H9 (cell line): ENCODE data around the gene RBM4B. TPM values are rescaled to one million over a fixed set of nuclear protein-coding genes. Genes with fewer than 3 reads are reported as not detected.

Source experiments
- DNase-seq: peaks from one replicate; pipeline ENCODE4 v3.0.0-alpha.2; 2017
- H2AFZ ChIP-seq: one replicate; pipeline ENCODE4 v1.6.1; 2013; ENCODE audit warnings: mild to moderate bottlenecking, low read length, control low read depth, moderate library complexity
- H2AK5ac ChIP-seq: 2 replicates; pipeline ENCODE4 v1.6.1; 2013; ENCODE audit warnings: low read length, control low read depth, mixed read lengths; ENCODE audit not compliant: insufficient read length
- H2BK120ac ChIP-seq: one replicate; pipeline ENCODE4 v1.6.1; 2013; ENCODE audit warnings: low read depth, mild to moderate bottlenecking, low read length, control low read depth, inconsistent platforms; ENCODE audit not compliant: poor library complexity, severe bottlenecking
- H2BK12ac ChIP-seq: 2 replicates; pipeline ENCODE4 v1.6.1; 2013; ENCODE audit warnings: low read length, control low read depth, mixed read lengths, low read depth; ENCODE audit not compliant: insufficient read length
- H2BK15ac ChIP-seq: 2 replicates; pipeline ENCODE4 v1.6.1; 2013; ENCODE audit warnings: low read depth, low read length, control low read depth
- H2BK20ac ChIP-seq: one replicate; pipeline ENCODE4 v1.6.1; 2013; ENCODE audit warnings: low read depth, mild to moderate bottlenecking, low read length, control low read depth, inconsistent platforms; ENCODE audit not compliant: poor library complexity, severe bottlenecking
- H2BK5ac ChIP-seq: 2 replicates; pipeline ENCODE4 v1.6.1; 2013; ENCODE audit warnings: low read length, control low read depth, mixed read lengths; ENCODE audit not compliant: insufficient read length
- H3K14ac ChIP-seq: 2 replicates; pipeline ENCODE4 v1.6.1; 2013; ENCODE audit warnings: low read length, control low read depth; ENCODE audit not compliant: insufficient read depth
- H3K18ac ChIP-seq: 2 replicates; pipeline ENCODE4 v1.6.1; 2013; ENCODE audit warnings: low read depth, mild to moderate bottlenecking, mixed read lengths, low read length, control low read depth; ENCODE audit not compliant: insufficient read length
- H3K23ac ChIP-seq: 2 replicates; pipeline ENCODE4 v1.6.1; 2013; ENCODE audit warnings: low read length, control low read depth, mixed read lengths, low read depth; ENCODE audit not compliant: insufficient read length
- H3K23me2 ChIP-seq: 2 replicates; pipeline ENCODE4 v1.6.1; 2013; ENCODE audit warnings: low read depth, mild to moderate bottlenecking, mixed read lengths, low read length, control low read depth; ENCODE audit not compliant: insufficient read length, poor library complexity, severe bottlenecking
- H3K27ac ChIP-seq: 2 replicates; pipeline ENCODE4 v1.5.1; 2013; ENCODE audit warnings: low read length, control low read depth, mixed read lengths, low read depth; ENCODE audit not compliant: insufficient read length
- H3K27me3 ChIP-seq: 2 replicates; pipeline ENCODE4 v1.6.1; 2013; ENCODE audit warnings: low read length, control low read depth, inconsistent platforms; ENCODE audit not compliant: insufficient read depth
- H3K4ac ChIP-seq: 2 replicates; pipeline ENCODE4 v1.6.1; 2013; ENCODE audit warnings: low read depth, mild to moderate bottlenecking, control low read depth, inconsistent platforms, low read length, moderate library complexity
- H3K4me1 ChIP-seq: 2 replicates; pipeline ENCODE4 v1.6.1; 2013; ENCODE audit warnings: low read length, control low read depth, inconsistent platforms; ENCODE audit not compliant: insufficient read depth
- H3K4me2 ChIP-seq: 2 replicates; pipeline ENCODE4 v1.6.1; 2013; ENCODE audit warnings: low read length, control low read depth, mixed read lengths; ENCODE audit not compliant: insufficient read length, insufficient read depth
- H3K56ac ChIP-seq: 2 replicates; pipeline ENCODE4 v1.6.1; 2013; ENCODE audit warnings: low read depth, mild to moderate bottlenecking, mixed read lengths, low read length, control low read depth; ENCODE audit not compliant: insufficient read length
- H3K79me1 ChIP-seq: 2 replicates; pipeline ENCODE4 v1.6.1; 2013; ENCODE audit warnings: low read depth, mild to moderate bottlenecking, moderate library complexity, low read length, control low read depth, inconsistent platforms; ENCODE audit not compliant: insufficient read depth, poor library complexity, severe bottlenecking
- H3K79me2 ChIP-seq: 2 replicates; pipeline ENCODE4 v1.6.1; 2013; ENCODE audit warnings: low read length, control low read depth, inconsistent platforms; ENCODE audit not compliant: insufficient read depth
- H3K9ac ChIP-seq: 2 replicates; pipeline ENCODE4 v1.6.1; 2013; ENCODE audit warnings: low read length, control low read depth, mixed read lengths; ENCODE audit not compliant: insufficient read length; ENCODE audit errors: extremely low read depth
- H3K9me3 ChIP-seq: one replicate; pipeline ENCODE4 v1.6.1; 2013; ENCODE audit warnings: low read depth, low read length, inconsistent platforms; ENCODE audit not compliant: control insufficient read depth
- H3T11ph ChIP-seq: one replicate; pipeline ENCODE4 v1.6.1; 2013; ENCODE audit warnings: mild to moderate bottlenecking, low read length, control low read depth, inconsistent platforms
- H4K20me1 ChIP-seq: one replicate; pipeline ENCODE4 v1.6.1; 2013; ENCODE audit not compliant: control insufficient read depth, insufficient read length, insufficient read depth
- H4K5ac ChIP-seq: 2 replicates; pipeline ENCODE4 v1.6.1; 2013; ENCODE audit warnings: low read depth, mild to moderate bottlenecking, mixed read lengths, low read length, control low read depth; ENCODE audit not compliant: insufficient read length
- H4K8ac ChIP-seq: replicated peaks from 2 replicates; pipeline ENCODE4 v1.6.1; 2013; ENCODE audit warnings: low read length, control low read depth, mixed read lengths, low read depth; ENCODE audit not compliant: insufficient read length
- H4K91ac ChIP-seq: 2 replicates; pipeline ENCODE4 v1.6.1; 2013; ENCODE audit warnings: low read depth, mild to moderate bottlenecking, moderate library complexity, mixed read lengths, low read length, control low read depth; ENCODE audit not compliant: insufficient read length
- H3K27ac Mint-ChIP-seq, 3 experiments: 2 replicates in 2 of 3; 3 replicates in 1 of 3; pipeline ENCODE4 v1.8.0; 2020 to 2021; ENCODE audit warnings: mixed read lengths in 3 of 3, mild to moderate bottlenecking in 1 of 3, moderate library complexity in 1 of 3
- H3K27me3 Mint-ChIP-seq: 2 replicates; pipeline ENCODE4 v1.8.0; 2021; ENCODE audit warnings: low read depth, mild to moderate bottlenecking, moderate library complexity, mixed read lengths
- H3K36me3 Mint-ChIP-seq, 3 experiments: 2 replicates in 2 of 3; 3 replicates in 1 of 3; pipeline ENCODE4 v1.8.0; 2020 to 2021; ENCODE audit warnings: low read depth in 3 of 3, mixed read lengths in 3 of 3; ENCODE audit not compliant: insufficient read depth in 1 of 3
- H3K4me1 Mint-ChIP-seq, 2 experiments: 2 replicates each; pipeline ENCODE4 v1.8.0; 2020; ENCODE audit warnings: mixed read lengths in 2 of 2
- H3K4me3 Mint-ChIP-seq, 2 experiments: 2 replicates in 1 of 2; 3 replicates in 1 of 2; pipeline ENCODE4 v1.8.0; 2020 to 2021; ENCODE audit warnings: mild to moderate bottlenecking in 2 of 2, mixed read lengths in 2 of 2, moderate library complexity in 1 of 2
- H3K9me3 Mint-ChIP-seq, 2 experiments: 2 replicates in 1 of 2; 3 replicates in 1 of 2; pipeline ENCODE4 v1.8.0; 2020; ENCODE audit warnings: mild to moderate bottlenecking in 2 of 2, mixed read lengths in 2 of 2, moderate library complexity in 1 of 2
- WGBS: extraction: QIAGEN DNeasy Blood & Tissue Kit; methylation state at CpG from one replicate; pipeline ENCODE4 v1.1.7; 2013; ENCODE audit warnings: missing lambda C conversion rate, low lambda C conversion rate, mixed read lengths; ENCODE audit not compliant: insufficient read length; ENCODE audit errors: extremely low coverage; 5-methylcytosine and 5-hydroxymethylcytosine counted together
- total RNA-seq: library from RNA; stranded (reverse); gene quantifications from 2 replicates; pipeline ENCODE4 v1.2.1, GENCODE V29; 2021
- TF ChIP-seq, protein P1 (sequence below): fragments of 200-600 bp; sonication (generic); conservative IDR thresholded peaks from 3 replicates; pipeline ENCODE4 v1.8.0; 2021; ENCODE audit warnings: antibody characterized with exemption, mild to moderate bottlenecking

The RBM4B gene
- total RNA-seq, 1 experiment from 2014 or later: 34.0 TPM

DNA sequence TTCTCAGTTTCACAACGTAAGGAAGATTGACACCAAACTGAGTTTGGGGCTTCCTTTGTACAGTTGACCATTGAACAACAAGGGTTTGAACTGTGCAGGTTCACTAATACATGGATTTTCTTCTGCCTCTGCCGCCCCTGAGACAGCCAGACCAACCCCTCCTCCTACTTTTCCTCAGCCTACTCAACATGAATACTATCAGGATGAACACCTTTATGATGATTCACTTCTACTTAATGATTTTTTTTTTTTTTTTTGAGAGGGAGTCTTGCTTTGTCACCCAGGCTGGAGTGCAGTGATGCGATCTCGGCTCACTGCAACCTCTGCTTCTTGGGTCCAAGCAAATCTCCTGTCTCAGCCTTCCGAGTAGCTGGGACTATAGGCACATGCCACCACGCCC lies 24.6 kb downstream of the RBM4B start:
- H3K4me3 Mint-ChIP-seq: no peak overlapping the region
- H2BK5ac ChIP-seq: no peak overlapping the region
- H3K23ac ChIP-seq: no peak overlapping the region
- H2AK5ac ChIP-seq: no peak overlapping the region
- H3K4ac ChIP-seq: no peak overlapping the region
- H2BK15ac ChIP-seq: no peak overlapping the region
- H2AFZ ChIP-seq: no peak overlapping the region
- no peak overlapping the region for H3K4me2 ChIP-seq
- H2BK12ac ChIP-seq: no peak overlapping the region
- H3K36me3 Mint-ChIP-seq: peaks cover 43 to 75% (median 71%) of the 10 kb centered on the region in 3 experiments
- no peaks in the 10 kb centered on the region for H3K9me3 ChIP-seq
- H3K14ac ChIP-seq: no peak overlapping the region
- no peak overlapping the region for H2BK20ac ChIP-seq
- H3K27me3 Mint-ChIP-seq: no peaks in the 10 kb centered on the region; the same call in 1 of the 2 replicates
- H4K8ac ChIP-seq: no peak overlapping the region
- peak overlapping the region in 1 of 3 experiments; percentile 65; a peak in 2 of 7 replicates for H3K27ac Mint-ChIP-seq
- no peak overlapping the region for H4K91ac ChIP-seq
- DNase-seq: no peak
- no peak overlapping the region for H3K27ac ChIP-seq
- H4K20me1 ChIP-seq: no peaks in the 10 kb centered on the region
- H3K18ac ChIP-seq: no peak overlapping the region
- H3K4me1 Mint-ChIP-seq: no peaks in the 10 kb centered on the region
- no peak overlapping the region for H3T11ph ChIP-seq
- H3K79me2 ChIP-seq: no peaks in the 10 kb centered on the region; the same call in 1 of the 2 replicates
- TF ChIP-seq, protein P1, sequence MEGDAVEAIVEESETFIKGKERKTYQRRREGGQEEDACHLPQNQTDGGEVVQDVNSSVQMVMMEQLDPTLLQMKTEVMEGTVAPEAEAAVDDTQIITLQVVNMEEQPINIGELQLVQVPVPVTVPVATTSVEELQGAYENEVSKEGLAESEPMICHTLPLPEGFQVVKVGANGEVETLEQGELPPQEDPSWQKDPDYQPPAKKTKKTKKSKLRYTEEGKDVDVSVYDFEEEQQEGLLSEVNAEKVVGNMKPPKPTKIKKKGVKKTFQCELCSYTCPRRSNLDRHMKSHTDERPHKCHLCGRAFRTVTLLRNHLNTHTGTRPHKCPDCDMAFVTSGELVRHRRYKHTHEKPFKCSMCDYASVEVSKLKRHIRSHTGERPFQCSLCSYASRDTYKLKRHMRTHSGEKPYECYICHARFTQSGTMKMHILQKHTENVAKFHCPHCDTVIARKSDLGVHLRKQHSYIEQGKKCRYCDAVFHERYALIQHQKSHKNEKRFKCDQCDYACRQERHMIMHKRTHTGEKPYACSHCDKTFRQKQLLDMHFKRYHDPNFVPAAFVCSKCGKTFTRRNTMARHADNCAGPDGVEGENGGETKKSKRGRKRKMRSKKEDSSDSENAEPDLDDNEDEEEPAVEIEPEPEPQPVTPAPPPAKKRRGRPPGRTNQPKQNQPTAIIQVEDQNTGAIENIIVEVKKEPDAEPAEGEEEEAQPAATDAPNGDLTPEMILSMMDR: no peak
- H3K9ac ChIP-seq: no peak overlapping the region
- no peaks in the 10 kb centered on the region for H3K9me3 Mint-ChIP-seq
- H2BK120ac ChIP-seq: no peak overlapping the region
- peaks cover 22% of the 10 kb centered on the region for H3K79me1 ChIP-seq
- H3K56ac ChIP-seq: no peak overlapping the region
- no peaks in the 10 kb centered on the region for H3K4me1 ChIP-seq
- no peaks in the 10 kb centered on the region for H3K23me2 ChIP-seq
- H3K27me3 ChIP-seq: no peaks in the 10 kb centered on the region
- whole genome bisulfite sequencing: no CpG with 5 or more reads among the region's 6 CpGs
- H4K5ac ChIP-seq: no peak overlapping the region
